Caco-2 (cell line): Measurements from ENCODE around the gene MGARP. TPM values are rescaled to one million over a fixed set of nuclear protein-coding genes. Genes with fewer than 3 reads are reported as not detected.

Experiments
- BruUV-seq: library from RNA; stranded (reverse); fragments of 400-500 nt; replicated peaks from 2 replicates; lab custom pipeline; 2021; lab: Mats Ljungman, UMichigan
- CTCF ChIA-PET: fragments of 300-600 bp; sonication (Branson Sonifier 250); formaldehyde crosslinking; loops from one replicate; lab custom pipeline; 2022; ENCODE audit warnings: antibody characterized with exemption; lab: Charles Lee
- POLR2A ChIA-PET: fragments of 300-600 bp; sonication (Branson Sonifier 250); formaldehyde crosslinking; loops from one replicate; lab custom pipeline; 2022; ENCODE audit warnings: antibody characterized with exemption; lab: Charles Lee
- DNase-seq, 2 experiments: peaks; one replicate each; pipeline versions ENCODE4 v3.0.0 to v3.0.0-alpha.2; 2020 to 2022
- H3K27me3 ChIP-seq: replicated peaks from 2 replicates; pipeline ENCODE4 v1.6.0; 2011; ENCODE audit warnings: low read length; ENCODE audit not compliant: control insufficient read depth, insufficient read depth
- H3K36me3 ChIP-seq: 2 replicates; pipeline ENCODE4 v1.5.1; 2011; ENCODE audit warnings: low read length; ENCODE audit not compliant: control insufficient read depth, insufficient read depth
- H3K4me1 ChIP-seq: fragments of 250-450 bp; sonication (Bioruptor Pico); 2 replicates; pipeline ENCODE4 v1.5.1; 2020; ENCODE audit warnings: mild to moderate bottlenecking
- H3K4me3 ChIP-seq: 2 replicates; pipeline ENCODE4 v1.5.1; 2011; ENCODE audit warnings: low read depth, mild to moderate bottlenecking, control low read depth, low read length
- H3K9me3 ChIP-seq: fragments of 250-450 bp; sonication (Bioruptor Pico); 2 replicates; pipeline ENCODE4 v1.5.1; 2020; ENCODE audit warnings: mild to moderate bottlenecking, moderate library complexity
- H3K27ac Mint-ChIP-seq: one replicate; pipeline ENCODE4 v1.8.0; 2022; ENCODE audit warnings: mixed read lengths; ENCODE audit not compliant: unreplicated experiment
- H3K27me3 Mint-ChIP-seq: one replicate; pipeline ENCODE4 v1.8.0; 2022; ENCODE audit warnings: mixed read lengths; ENCODE audit not compliant: insufficient read depth, unreplicated experiment
- H3K36me3 Mint-ChIP-seq: one replicate; pipeline ENCODE4 v1.8.0; 2022; ENCODE audit warnings: mild to moderate bottlenecking, mixed read lengths; ENCODE audit not compliant: insufficient read depth, unreplicated experiment
- H3K4me1 Mint-ChIP-seq: one replicate; pipeline ENCODE4 v1.8.0; 2022; ENCODE audit warnings: low read depth, mixed read lengths; ENCODE audit not compliant: unreplicated experiment
- H3K4me3 Mint-ChIP-seq: one replicate; pipeline ENCODE4 v1.8.0; 2022; ENCODE audit warnings: mild to moderate bottlenecking, moderate library complexity, mixed read lengths; ENCODE audit not compliant: unreplicated experiment
- H3K9me3 Mint-ChIP-seq: one replicate; pipeline ENCODE4 v1.8.0; 2022; ENCODE audit warnings: mixed read lengths; ENCODE audit not compliant: unreplicated experiment
- intact Hi-C: fragments of 100-400 bp; cut with micrococcal nuclease; formaldehyde crosslinking; loops from one replicate; pipeline ENCODE4 v1.10.0; 2022; ENCODE audit not compliant: unreplicated experiment
- total RNA-seq: library from RNA; stranded (reverse); gene quantifications from 2 replicates; pipeline ENCODE4 v1.2.3, GENCODE V29; 2022
- TF ChIP-seq, protein P1 (sequence below), 2 experiments: fragments of 200-600 bp in 1 of 2; IDR thresholded peaks; 1 replicate in 1 of 2; 2 replicates in 1 of 2; pipeline versions ENCODE4 v1.5.1 to v1.8.0; 2011 to 2022; ENCODE audit warnings: antibody characterized with exemption in 1 of 2, control low read depth in 1 of 2, inconsistent platforms in 1 of 2, low read depth in 1 of 2, low read length in 1 of 2, mild to moderate bottlenecking in 1 of 2, moderate library complexity in 1 of 2; ENCODE audit not compliant: insufficient read depth in 1 of 2, severe bottlenecking in 1 of 2, unreplicated experiment in 1 of 2

The MGARP gene
- total RNA-seq, 1 experiment from 2014 or later, result 0.23 TPM

- Mint-ChIP-seq H3K4me3 (no peak overlapping the region), H3K36me3 (peaks cover 10% of the 10 kb centered on the region), H3K27ac (peak overlapping the region; percentile 23), H3K4me1 (peaks cover 14% of the 10 kb centered on the region), H3K9me3 (peaks cover 11% of the 10 kb centered on the region), H3K27me3 (no peaks in the 10 kb centered on the region)
- peaks cover 13% of the 10 kb centered on the region for H3K4me1 ChIP-seq
- ChIA-PET CTCF (no interaction called here), POLR2A (no interaction called here)
- no peak overlapping the region for H3K4me3 ChIP-seq
- BruUV-seq, result no TSS peak
- no peak for DNase-seq
- intact Hi-C loops, result no loop called here
- TF ChIP-seq, protein P1, sequence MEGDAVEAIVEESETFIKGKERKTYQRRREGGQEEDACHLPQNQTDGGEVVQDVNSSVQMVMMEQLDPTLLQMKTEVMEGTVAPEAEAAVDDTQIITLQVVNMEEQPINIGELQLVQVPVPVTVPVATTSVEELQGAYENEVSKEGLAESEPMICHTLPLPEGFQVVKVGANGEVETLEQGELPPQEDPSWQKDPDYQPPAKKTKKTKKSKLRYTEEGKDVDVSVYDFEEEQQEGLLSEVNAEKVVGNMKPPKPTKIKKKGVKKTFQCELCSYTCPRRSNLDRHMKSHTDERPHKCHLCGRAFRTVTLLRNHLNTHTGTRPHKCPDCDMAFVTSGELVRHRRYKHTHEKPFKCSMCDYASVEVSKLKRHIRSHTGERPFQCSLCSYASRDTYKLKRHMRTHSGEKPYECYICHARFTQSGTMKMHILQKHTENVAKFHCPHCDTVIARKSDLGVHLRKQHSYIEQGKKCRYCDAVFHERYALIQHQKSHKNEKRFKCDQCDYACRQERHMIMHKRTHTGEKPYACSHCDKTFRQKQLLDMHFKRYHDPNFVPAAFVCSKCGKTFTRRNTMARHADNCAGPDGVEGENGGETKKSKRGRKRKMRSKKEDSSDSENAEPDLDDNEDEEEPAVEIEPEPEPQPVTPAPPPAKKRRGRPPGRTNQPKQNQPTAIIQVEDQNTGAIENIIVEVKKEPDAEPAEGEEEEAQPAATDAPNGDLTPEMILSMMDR (IDR thresholded peaks at IDR 0.05; ENCODE audit: insufficient read depth in 1 of 2, low read depth in 1 of 2, low read length in 1 of 2, severe bottlenecking in 1 of 2, unreplicated experiment in 1 of 2), result no peak
- no peaks in the 10 kb centered on the region for H3K36me3 ChIP-seq
- H3K27me3 ChIP-seq, result no peaks in the 10 kb centered on the region
- no peaks in the 10 kb centered on the region for H3K9me3 ChIP-seq
Measured at GRCh38 chr4:139317635-139318034, 37.6 kb upstream of the MGARP start.

GRCh38 chr4:139316733-139317132 lies 36.7 kb upstream of the MGARP start:
- no TSS peak for BruUV-seq
- Mint-ChIP-seq H3K9me3 (peaks cover 11% of the 10 kb centered on the region), H3K4me3 (no peak overlapping the region), H3K36me3 (peaks cover 10% of the 10 kb centered on the region), H3K27ac (peak overlapping the region; percentile 23), H3K4me1 (peaks cover 14% of the 10 kb centered on the region), H3K27me3 (no peaks in the 10 kb centered on the region)
- no peak for DNase-seq
- H3K4me3 ChIP-seq, result no peak overlapping the region
- H3K27me3 ChIP-seq, result no peaks in the 10 kb centered on the region
- ChIA-PET POLR2A (no interaction called here), CTCF (no interaction called here)
- H3K4me1 ChIP-seq, result peaks cover 6% of the 10 kb centered on the region
- TF ChIP-seq, protein P1 (IDR thresholded peaks at IDR 0.05; ENCODE audit: insufficient read depth in 1 of 2, low read depth in 1 of 2, low read length in 1 of 2, severe bottlenecking in 1 of 2, unreplicated experiment in 1 of 2), result no peak
- intact Hi-C loops, result no loop called here
- no peaks in the 10 kb centered on the region for H3K9me3 ChIP-seq
- H3K36me3 ChIP-seq, result no peaks in the 10 kb centered on the region

DNA sequence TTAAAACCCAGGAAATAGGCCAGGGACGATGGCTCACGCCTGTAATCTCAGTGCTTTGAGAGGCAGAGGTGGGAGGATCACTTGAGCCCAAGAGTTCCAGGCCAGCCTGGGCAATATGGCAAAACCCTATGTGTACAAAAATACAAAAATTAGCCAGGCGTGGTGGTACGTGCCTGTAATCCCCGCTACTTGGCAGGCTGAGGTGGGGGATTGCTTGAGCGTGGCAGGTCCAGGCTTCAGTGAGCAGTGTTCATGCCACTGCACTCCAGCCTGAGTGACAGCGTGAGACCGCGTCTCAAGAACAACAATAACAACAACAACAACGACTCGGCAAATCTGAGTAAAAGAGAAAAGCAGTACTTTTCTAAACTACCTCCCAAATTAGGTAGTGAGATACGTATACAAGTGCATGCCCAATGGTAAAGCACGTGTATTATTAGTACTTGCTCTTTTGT lies 35.2 kb upstream of the MGARP start:
- POLR2A ChIA-PET, result no interaction called here
- no peaks in the 10 kb centered on the region for H3K36me3 ChIP-seq
- BruUV-seq, result no TSS peak

More for the DNA sequence above, 35.2 kb upstream of the MGARP start:
- Histone ChIP-seq H3K4me1 (peaks cover 5% of the 10 kb centered on the region; the same call in 1 of the 2 replicates), H3K4me3 (no peak overlapping the region), H3K9me3 (no peaks in the 10 kb centered on the region), H3K27me3 (no peaks in the 10 kb centered on the region)
- intact Hi-C loops, result no loop called here
- CTCF ChIA-PET, result no interaction called here
- Mint-ChIP-seq H3K36me3 (peaks cover 10% of the 10 kb centered on the region), H3K4me1 (peaks cover 14% of the 10 kb centered on the region), H3K27ac (no peak overlapping the region), H3K27me3 (no peaks in the 10 kb centered on the region), H3K9me3 (peaks cover 11% of the 10 kb centered on the region), H3K4me3 (no peak overlapping the region)
- TF ChIP-seq, protein P1 (IDR thresholded peaks at IDR 0.05; ENCODE audit: insufficient read depth in 1 of 2, low read depth in 1 of 2, low read length in 1 of 2, severe bottlenecking in 1 of 2, unreplicated experiment in 1 of 2), result no peak
- no peak for DNase-seq
